ENCODE measurements around the gene PSD. TPM values are rescaled to one million over a fixed set of nuclear protein-coding genes. Genes with fewer than 3 reads are reported as not detected.

Gene PSD
- total and polyA plus RNA-seq, 9 of the 15 experiments (the other 6 are each of a cell fraction or from before 2014, with no cell fraction given): 0.11 to 1.7 (median 0.54) TPM; not detected in 2

GRCh38 chr10:102432162-102432950, 13.8 kb upstream of the PSD start, which contains the start of gene CUEDC2 (continued):
- TF ChIP-seq CEBPZ (IDR thresholded peaks at IDR 0.05; ENCODE audit: borderline replicate concordance, low read depth, low read length) (no peak), ILF3 (IDR thresholded peaks at IDR 0.05; ENCODE audit: borderline replicate concordance) (no peak), SOX6 (IDR thresholded peaks at IDR 0.05) (peak; percentile 36), EWSR1 (IDR thresholded peaks at IDR 0.05; ENCODE audit: borderline replicate concordance, low read depth, partially characterized antibody) (no peak), IRF1 (CRISPR knock-in tag; IDR thresholded peaks at IDR 0.05; ENCODE audit: borderline replicate concordance) (no peak), ZNF655 (CRISPR knock-in tag; IDR thresholded peaks at IDR 0.05) (no peak), FOXP1 (CRISPR knock-in tag; IDR thresholded peaks at IDR 0.05) (no peak), SIN3A (IDR thresholded peaks at IDR 0.05; ENCODE audit: borderline replicate concordance in 2 of 2, control insufficient read depth in 1 of 2, low read depth in 2 of 2, low read length in 2 of 2) (0 out of 4 replicates have a peak, but pooled peaks have one; percentile 23 to 46), CBFA2T3 (IDR thresholded peaks at IDR 0.05) (no peak), ZNF589 (CRISPR knock-in tag; IDR thresholded peaks at IDR 0.05; ENCODE audit: low read depth) (no peak), MTF1 (CRISPR knock-in tag; IDR thresholded peaks at IDR 0.05; ENCODE audit: borderline replicate concordance) (no peak), ZFP30 (CRISPR knock-in tag; IDR thresholded peaks at IDR 0.05; ENCODE audit: borderline replicate concordance) (no peak), MEF2D (tag; conservative IDR thresholded peaks at IDR 0.05; ENCODE audit: low read depth) (no peak), ARID2 (IDR thresholded peaks at IDR 0.05) (no peak), HDAC6 (IDR thresholded peaks at IDR 0.05; ENCODE audit: low read depth, low read length) (no peak), HSF4 (CRISPR knock-in tag; IDR thresholded peaks at IDR 0.05; ENCODE audit: borderline replicate concordance) (no peak), E4F1 (CRISPR knock-in tag; IDR thresholded peaks at IDR 0.05; ENCODE audit: borderline replicate concordance) (no peak)
